Lung (tissue), 12 donors: ENCODE measurements around the gene RAPGEF1. TPM values are rescaled to one million over a fixed set of nuclear protein-coding genes. Genes with fewer than 3 reads are reported as not detected.

Experiments used
- ATAC-seq: fragments of 200-7000 bp; cut with Tn5 transposase; one replicate; pipeline ENCODE4 v1.9.1; 2020; ENCODE audit warnings: moderate number of reproducible peaks; ENCODE audit not compliant: insufficient read depth, low FRiP score
- DNase-seq, 3 donors: peaks; one replicate each; pipeline ENCODE4 v3.0.0-alpha.2; 2013 to 2017
- H3K27ac ChIP-seq, 2 donors: one replicate each; pipeline ENCODE4 v1.5.1; 2013; ENCODE audit warnings: mild to moderate bottlenecking in 2 of 2, moderate library complexity in 2 of 2, control low read depth in 1 of 2, inconsistent platforms in 1 of 2, low read depth in 1 of 2, low read length in 1 of 2
- H3K27me3 ChIP-seq, 3 donors: one replicate each; pipeline ENCODE4 v1.5.1; 2013; ENCODE audit warnings: low read length in 2 of 3; ENCODE audit not compliant: control insufficient read depth in 3 of 3, insufficient read depth in 3 of 3
- H3K36me3 ChIP-seq, 4 donors: one replicate each; pipeline ENCODE4 v1.5.1; 2013; ENCODE audit warnings: low read length in 4 of 4, mild to moderate bottlenecking in 1 of 4, moderate library complexity in 1 of 4; ENCODE audit not compliant: control insufficient read depth in 4 of 4, insufficient read depth in 4 of 4
- H3K4me1 ChIP-seq, 5 donors: one replicate each; pipeline ENCODE4 v1.5.1; 2013; ENCODE audit warnings: low read length in 5 of 5, mild to moderate bottlenecking in 2 of 5, moderate library complexity in 1 of 5; ENCODE audit not compliant: control insufficient read depth in 5 of 5, insufficient read depth in 5 of 5
- H3K4me3 ChIP-seq: one replicate; pipeline ENCODE4 v1.5.1; 2013; ENCODE audit warnings: mild to moderate bottlenecking, control low read depth, moderate library complexity
- H3K9ac ChIP-seq, 2 donors: one replicate each; pipeline ENCODE4 v1.5.1; 2013; ENCODE audit warnings: low read length in 2 of 2, control low read depth in 1 of 2; ENCODE audit not compliant: insufficient read depth in 1 of 2
- H3K9me3 ChIP-seq, 4 donors: one replicate each; pipeline ENCODE4 v1.5.1; 2013; ENCODE audit warnings: low read length in 3 of 4, mild to moderate bottlenecking in 1 of 4, moderate library complexity in 1 of 4; ENCODE audit not compliant: control insufficient read depth in 4 of 4, insufficient read depth in 3 of 4
- CTCF ChIP-seq: IDR thresholded peaks from 2 replicates; pipeline ENCODE4 v1.5.1; 2012; ENCODE audit warnings: mild to moderate bottlenecking; ENCODE audit errors: control extremely low read depth, extremely low read depth
- WGBS, 2 donors: extraction: QIAGEN DNeasy Blood & Tissue Kit; methylation state at CpG; one replicate each; pipeline ENCODE4 v1.1.7; 2013; 5-methylcytosine and 5-hydroxymethylcytosine counted together
- polyA plus RNA-seq, 2 donors: library from polyadenylated mRNA; stranded (reverse); fragments of 200-250 nt; gene quantifications; one replicate each; pipeline ENCODE4 v1.2.1, GENCODE V29; 2013
- total RNA-seq, 2 donors: library from RNA; depleted of rRNA in 1 of 2; stranded (reverse); fragments of >200 nt in 1 of 2; gene quantifications; one replicate each; pipeline ENCODE4 v1.2.1, GENCODE V29; 2014 to 2021
- donor health status: control.
- donor health status: control.
- donor health status: Bipolar disorder and iron deficiency.
- donor health status: healthy.
- donor health status: DM: yes; HTN: yes; CAD: no.

Gene RAPGEF1
- total and polyA plus RNA-seq, 4 donors, result 38.9 to 134 (median 55.1) TPM

DNA sequence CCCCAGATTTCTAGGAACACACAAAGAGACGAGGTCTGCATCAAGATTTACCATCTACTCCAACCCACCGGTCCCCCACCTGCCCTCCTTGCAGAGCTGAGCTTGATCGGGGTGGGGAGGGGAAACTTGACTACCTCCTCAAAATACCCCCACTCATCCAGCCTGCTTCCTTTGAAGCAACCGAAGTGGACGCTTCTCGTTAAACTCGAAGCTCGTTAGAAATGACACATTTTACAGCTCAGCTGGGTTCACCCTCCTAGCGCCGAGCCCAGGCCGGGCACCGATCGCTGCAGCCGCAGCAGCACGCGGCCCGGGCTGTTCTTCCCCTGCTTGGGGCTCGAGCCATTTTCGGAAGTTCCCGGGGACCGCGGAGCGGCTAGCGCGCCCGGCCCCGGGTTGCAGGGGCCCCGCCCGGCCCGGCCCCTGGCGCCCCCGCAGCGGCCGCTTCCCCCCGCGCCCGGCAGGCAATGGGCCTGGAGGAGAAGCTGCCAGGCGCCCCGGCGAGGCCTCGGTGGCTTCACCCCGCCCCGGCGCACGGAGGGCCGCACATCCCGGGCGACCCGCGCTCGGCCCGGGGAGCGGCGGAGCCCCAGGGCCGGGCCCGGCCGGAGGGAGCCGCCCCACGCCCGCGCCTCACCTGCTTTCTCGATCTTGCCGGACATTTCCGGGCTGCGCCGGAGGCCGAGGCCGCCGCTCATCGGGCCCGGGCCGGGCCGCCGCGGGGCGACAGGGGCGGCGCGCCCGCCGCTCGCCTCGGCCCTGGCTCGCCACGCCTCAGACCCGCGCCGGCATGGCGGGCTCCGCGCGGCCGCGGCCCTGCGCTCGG is 530 bp downstream of the RAPGEF1 start:
- Histone ChIP-seq H3K9me3 (no peaks in the 10 kb centered on the region), H3K36me3 (no peaks in the 10 kb centered on the region), H3K9ac (peak overlapping the region; percentile 31 to 62), H3K4me1 (peaks cover under 1 to 25% (median 14%) of the 10 kb centered on the region in 5 donors), H3K4me3 (peak overlapping the region; percentile 74), H3K27ac (peak overlapping the region; percentile 90 to 96), H3K27me3 (no peaks in the 10 kb centered on the region)
- 0 to 1% methylated on average over 71 to 96 of the region's 96 CpGs for WGBS, 2 donors
- no peak for TF ChIP-seq CTCF
- peak; percentile 34 for ATAC-seq
- peak; percentile 36 to 55 (median 37) for DNase-seq

GRCh38 chr9:131738293-131739132 is 1.4 kb downstream of the RAPGEF1 start:
- peaks cover 9 to 33% (median 22%) of the 10 kb centered on the region in 5 donors for H3K4me1 ChIP-seq
- H3K27ac ChIP-seq, result peak overlapping the region in 1 of 2 donors; percentile 90

GRCh38 chr9:131737426-131737825 is 2.5 kb downstream of the RAPGEF1 start:
- Histone ChIP-seq H3K9ac (no peak overlapping the region), H3K4me3 (no peak overlapping the region)

More at GRCh38 chr9:131738293-131739132, 1.4 kb downstream of the RAPGEF1 start:
- Histone ChIP-seq H3K9me3 (no peaks in the 10 kb centered on the region), H3K27me3 (no peaks in the 10 kb centered on the region), H3K36me3 (no peaks in the 10 kb centered on the region), H3K9ac (peak overlapping the region; percentile 31 to 62), H3K4me3 (peak overlapping the region; percentile 74)
- no peak for ATAC-seq
- DNase-seq, result no peak
- WGBS, 2 donors, result 39 to 48% methylated on average over 13 of the region's 13 CpGs
- no peak for TF ChIP-seq CTCF

More at GRCh38 chr9:131737426-131737825, 2.5 kb downstream of the RAPGEF1 start:
- Histone ChIP-seq H3K4me1 (peaks cover 14 to 41% (median 29%) of the 10 kb centered on the region in 5 donors), H3K36me3 (no peaks in the 10 kb centered on the region), H3K27ac (peak overlapping the region in 1 of 2 donors; percentile 62), H3K9me3 (no peaks in the 10 kb centered on the region), H3K27me3 (no peaks in the 10 kb centered on the region)
- DNase-seq (no peak), ATAC-seq (no peak)
- TF ChIP-seq CTCF, result no peak
- WGBS, 2 donors, result 85 to 94% methylated on average over 12 of the region's 12 CpGs
